Calu3 (cell line): Measurements from ENCODE around the gene SURF4. TPM values are rescaled to one million over a fixed set of nuclear protein-coding genes. Genes with fewer than 3 reads are reported as not detected.

Experiments used
- BruUV-seq: library from RNA; stranded (reverse); fragments of 400-500 nt; replicated peaks from 2 replicates; lab custom pipeline; 2021; lab: Mats Ljungman, UMichigan
- CTCF ChIA-PET: fragments of 300-600 bp; sonication (Branson Sonifier 250); formaldehyde crosslinking; loops from one replicate; lab custom pipeline; 2022; ENCODE audit warnings: antibody characterized with exemption; lab: Charles Lee
- DNase-seq: peaks from one replicate; pipeline ENCODE4 v3.0.0; 2022
- H3K27ac Mint-ChIP-seq: one replicate; pipeline ENCODE4 v1.8.0; 2022; ENCODE audit warnings: mixed read lengths; ENCODE audit not compliant: unreplicated experiment
- H3K27me3 Mint-ChIP-seq: one replicate; pipeline ENCODE4 v1.8.0; 2022; ENCODE audit warnings: mixed read lengths; ENCODE audit not compliant: unreplicated experiment
- H3K36me3 Mint-ChIP-seq: one replicate; pipeline ENCODE4 v1.8.0; 2022; ENCODE audit warnings: mild to moderate bottlenecking, moderate library complexity, mixed read lengths; ENCODE audit not compliant: insufficient read depth, unreplicated experiment
- H3K4me1 Mint-ChIP-seq: one replicate; pipeline ENCODE4 v1.8.0; 2022; ENCODE audit warnings: mild to moderate bottlenecking, low read depth, mixed read lengths; ENCODE audit not compliant: unreplicated experiment
- H3K4me3 Mint-ChIP-seq: one replicate; pipeline ENCODE4 v1.8.0; 2022; ENCODE audit warnings: mild to moderate bottlenecking, low read depth, moderate library complexity, mixed read lengths; ENCODE audit not compliant: unreplicated experiment
- H3K9me3 Mint-ChIP-seq: one replicate; pipeline ENCODE4 v1.8.0; 2022; ENCODE audit warnings: low read depth, mixed read lengths; ENCODE audit not compliant: unreplicated experiment
- intact Hi-C: fragments of 100-400 bp; cut with micrococcal nuclease; formaldehyde crosslinking; loops from one replicate; pipeline ENCODE4 v1.10.0; 2022; ENCODE audit not compliant: unreplicated experiment
- total RNA-seq: library from RNA; stranded (reverse); gene quantifications from 2 replicates; pipeline ENCODE4 v1.2.3, GENCODE V29; 2022
- TF ChIP-seq, protein P1 (sequence below): fragments of 200-600 bp; IDR thresholded peaks from one replicate; pipeline ENCODE4 v1.8.0; 2022; ENCODE audit warnings: antibody characterized with exemption; ENCODE audit not compliant: unreplicated experiment

Gene SURF4
- total RNA-seq, 1 experiment from 2014 or later = 129 TPM

DNA sequence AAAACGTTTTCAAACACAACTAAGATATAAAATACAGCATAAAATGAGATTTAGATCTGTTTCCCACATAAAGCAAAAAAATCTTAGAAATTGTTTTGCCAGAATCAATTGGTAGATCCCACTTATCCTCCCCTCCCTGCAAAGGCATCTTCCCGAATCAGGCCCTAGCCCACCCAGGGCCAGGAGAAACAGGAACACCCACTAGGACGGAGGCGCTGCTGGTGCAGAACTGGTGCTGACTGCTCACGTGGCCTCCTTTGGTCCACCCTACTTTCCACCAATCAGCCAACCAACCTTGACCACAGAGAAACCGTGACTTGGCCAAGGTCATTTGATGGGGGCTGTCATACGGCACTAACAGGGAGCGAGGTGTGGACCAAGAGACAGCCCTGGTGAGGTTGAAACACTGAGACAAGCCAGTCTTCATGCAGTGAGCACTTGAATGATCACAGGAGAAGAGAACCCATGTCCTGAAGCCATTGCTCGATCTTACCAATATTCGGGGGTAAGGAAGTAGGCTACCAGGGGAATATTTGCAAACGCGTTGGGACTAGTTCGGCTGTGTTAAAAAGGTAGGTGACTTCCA, 14.3 kb downstream of the SURF4 start:
- no peaks in the 10 kb centered on the region for H3K27me3 Mint-ChIP-seq
- no peaks in the 10 kb centered on the region for H3K9me3 Mint-ChIP-seq
- peaks cover 58% of the 10 kb centered on the region for H3K36me3 Mint-ChIP-seq
- TF ChIP-seq, protein P1, sequence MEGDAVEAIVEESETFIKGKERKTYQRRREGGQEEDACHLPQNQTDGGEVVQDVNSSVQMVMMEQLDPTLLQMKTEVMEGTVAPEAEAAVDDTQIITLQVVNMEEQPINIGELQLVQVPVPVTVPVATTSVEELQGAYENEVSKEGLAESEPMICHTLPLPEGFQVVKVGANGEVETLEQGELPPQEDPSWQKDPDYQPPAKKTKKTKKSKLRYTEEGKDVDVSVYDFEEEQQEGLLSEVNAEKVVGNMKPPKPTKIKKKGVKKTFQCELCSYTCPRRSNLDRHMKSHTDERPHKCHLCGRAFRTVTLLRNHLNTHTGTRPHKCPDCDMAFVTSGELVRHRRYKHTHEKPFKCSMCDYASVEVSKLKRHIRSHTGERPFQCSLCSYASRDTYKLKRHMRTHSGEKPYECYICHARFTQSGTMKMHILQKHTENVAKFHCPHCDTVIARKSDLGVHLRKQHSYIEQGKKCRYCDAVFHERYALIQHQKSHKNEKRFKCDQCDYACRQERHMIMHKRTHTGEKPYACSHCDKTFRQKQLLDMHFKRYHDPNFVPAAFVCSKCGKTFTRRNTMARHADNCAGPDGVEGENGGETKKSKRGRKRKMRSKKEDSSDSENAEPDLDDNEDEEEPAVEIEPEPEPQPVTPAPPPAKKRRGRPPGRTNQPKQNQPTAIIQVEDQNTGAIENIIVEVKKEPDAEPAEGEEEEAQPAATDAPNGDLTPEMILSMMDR = no peak
- H3K27ac Mint-ChIP-seq = no peak overlapping the region
- no peak for DNase-seq
- CTCF ChIA-PET = no interaction called here
- H3K4me3 Mint-ChIP-seq = no peak overlapping the region
- H3K4me1 Mint-ChIP-seq = peaks cover 15% of the 10 kb centered on the region
- intact Hi-C loops = no loop called here
- no TSS peak for BruUV-seq

DNA sequence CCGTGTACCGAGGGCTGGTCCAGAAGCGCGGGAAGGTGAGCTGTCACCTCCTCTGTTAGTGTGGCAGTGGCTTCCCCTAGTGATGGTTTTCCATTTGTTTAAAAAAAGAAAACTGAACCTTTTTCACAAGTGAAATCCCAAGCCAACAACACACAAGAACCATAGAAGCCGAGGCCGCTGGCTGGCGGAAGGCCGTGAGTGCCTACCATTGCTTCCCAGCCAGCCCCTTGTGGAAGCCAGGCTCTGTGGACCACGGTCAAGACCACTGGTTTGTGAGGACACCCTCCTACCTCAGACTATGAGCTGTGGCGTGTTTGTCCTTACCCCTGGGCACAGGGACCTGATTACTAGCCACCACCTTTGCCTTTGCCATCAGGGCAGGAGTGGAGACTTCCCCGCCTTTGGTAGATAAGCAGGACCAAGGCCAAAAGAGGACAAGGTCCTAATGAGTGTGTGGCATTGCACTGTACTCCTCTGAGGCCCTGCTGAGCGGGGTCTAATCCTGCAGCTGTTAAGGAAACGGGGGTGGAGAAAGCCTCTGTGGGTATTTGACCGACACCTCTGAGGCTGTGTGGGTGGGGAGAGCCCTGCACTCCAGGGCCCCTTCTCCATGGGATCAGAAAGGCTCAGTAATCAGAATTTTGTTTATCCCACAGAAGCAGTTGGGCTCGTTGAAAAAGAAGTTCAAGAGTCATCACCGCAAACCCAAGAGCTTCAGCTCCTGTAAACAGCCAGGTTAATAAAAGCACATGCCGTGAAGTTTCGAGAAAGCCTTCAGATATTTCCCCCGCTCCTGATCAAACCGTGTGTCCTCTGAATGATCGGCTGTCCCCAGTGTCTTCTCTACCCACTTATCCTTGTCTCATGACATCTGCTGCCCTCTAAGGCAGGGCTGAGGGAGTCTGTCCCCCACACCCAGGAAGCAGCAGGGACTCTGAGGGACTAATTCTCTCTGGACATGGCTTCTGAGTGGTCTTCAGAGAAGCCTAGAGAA, 15.2 kb downstream of the SURF4 start:
- Mint-ChIP-seq H3K9me3 (no peaks in the 10 kb centered on the region), H3K4me3 (no peak overlapping the region), H3K36me3 (peaks cover 67% of the 10 kb centered on the region), H3K27ac (no peak overlapping the region), H3K4me1 (peaks cover 15% of the 10 kb centered on the region), H3K27me3 (no peaks in the 10 kb centered on the region)
- BruUV-seq = no TSS peak
- intact Hi-C loops = no loop called here
- CTCF ChIA-PET = no interaction called here
- no peak for DNase-seq
- TF ChIP-seq, protein P1 = no peak

DNA sequence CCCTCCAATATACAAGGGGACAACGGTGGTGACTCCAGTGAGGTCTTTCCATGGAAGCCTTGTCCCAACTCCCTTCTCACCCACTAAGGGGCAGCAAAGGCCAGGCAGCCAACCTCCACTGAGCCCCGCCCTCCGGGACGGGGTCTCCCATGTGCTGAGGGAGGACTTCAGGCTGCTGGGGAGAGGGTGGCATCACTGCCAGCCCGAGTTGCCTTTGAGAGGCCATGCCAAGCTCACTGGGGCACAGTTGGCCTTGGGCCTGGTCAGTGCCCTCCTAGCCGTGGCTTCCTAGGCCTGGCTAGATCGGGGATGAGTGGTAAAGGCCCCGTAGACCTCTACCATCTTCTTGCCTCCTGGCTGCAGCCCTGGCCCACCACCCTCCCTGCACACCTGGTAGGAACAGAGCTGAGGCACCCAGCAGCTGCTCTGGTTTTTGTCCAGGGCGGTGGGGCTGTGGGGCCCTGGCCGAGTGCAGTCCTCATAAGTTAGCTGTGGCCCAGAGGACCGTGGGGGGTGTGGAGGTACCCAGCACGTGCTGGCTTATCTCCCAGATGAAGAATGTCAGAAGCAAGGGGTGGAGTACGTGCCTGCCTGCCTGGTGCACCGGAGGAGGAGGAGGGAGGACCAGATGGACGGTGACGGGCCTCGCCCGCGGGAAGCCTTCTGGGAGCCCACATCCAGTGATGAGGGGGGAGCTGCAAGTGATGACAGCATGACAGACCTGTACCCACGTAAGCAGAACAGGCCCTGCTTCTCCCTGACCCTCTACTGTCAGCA, 16.3 kb downstream of the SURF4 start:
- Mint-ChIP-seq H3K4me3 (no peak overlapping the region), H3K27me3 (no peaks in the 10 kb centered on the region), H3K27ac (no peak overlapping the region), H3K4me1 (peaks cover 15% of the 10 kb centered on the region), H3K9me3 (no peaks in the 10 kb centered on the region), H3K36me3 (peaks cover 73% of the 10 kb centered on the region)
- DNase-seq = no peak
- CTCF ChIA-PET = interaction anchor here (0.6 kb wide), 1 partner anchor 100 kb away, joined by 4 read pairs; the partner anchor contains the start of gene CACFD1
- intact Hi-C loops = no loop called here
- TF ChIP-seq, protein P1 = no peak
- BruUV-seq = no TSS peak

DNA sequence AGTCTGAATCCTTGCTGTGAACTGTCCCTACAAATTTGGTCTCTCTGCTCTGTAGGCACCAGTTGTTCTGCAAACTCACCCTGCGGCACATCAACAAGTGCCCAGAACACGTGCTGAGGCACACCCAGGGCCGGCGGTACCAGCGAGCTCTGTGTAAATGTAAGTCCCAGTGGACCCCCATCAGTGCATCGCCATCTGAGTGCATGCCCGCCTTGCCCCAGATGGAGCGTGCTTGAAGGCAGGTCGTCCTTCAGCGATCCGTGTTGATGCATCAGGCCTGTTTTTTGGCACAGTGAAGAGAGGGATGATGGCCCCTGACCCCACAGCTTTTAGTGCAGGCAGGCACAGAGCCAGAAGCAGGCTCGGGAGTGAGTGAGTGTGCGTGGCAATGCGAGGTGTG, 18.2 kb downstream of the SURF4 start:
- TF ChIP-seq, protein P1 = no peak
- Mint-ChIP-seq H3K27ac (no peak overlapping the region), H3K36me3 (peaks cover 72% of the 10 kb centered on the region), H3K27me3 (no peaks in the 10 kb centered on the region), H3K4me3 (peak overlapping the region; percentile 78), H3K4me1 (peaks cover 23% of the 10 kb centered on the region), H3K9me3 (no peaks in the 10 kb centered on the region)
- intact Hi-C loops = loop anchor here (2.0 kb wide), 1 partner anchor 17 kb away; no protein-coding TSS in a partner anchor
- CTCF ChIA-PET = no interaction called here
- no peak for DNase-seq
- BruUV-seq = no TSS peak
